ENCODE results near the gene CELF1. TPM values are rescaled to one million over a fixed set of nuclear protein-coding genes. Genes with fewer than 3 reads are reported as not detected.

Gene CELF1
- total RNA-seq, 2 experiments from 2014 or later: 120 to 122 TPM

DNA sequence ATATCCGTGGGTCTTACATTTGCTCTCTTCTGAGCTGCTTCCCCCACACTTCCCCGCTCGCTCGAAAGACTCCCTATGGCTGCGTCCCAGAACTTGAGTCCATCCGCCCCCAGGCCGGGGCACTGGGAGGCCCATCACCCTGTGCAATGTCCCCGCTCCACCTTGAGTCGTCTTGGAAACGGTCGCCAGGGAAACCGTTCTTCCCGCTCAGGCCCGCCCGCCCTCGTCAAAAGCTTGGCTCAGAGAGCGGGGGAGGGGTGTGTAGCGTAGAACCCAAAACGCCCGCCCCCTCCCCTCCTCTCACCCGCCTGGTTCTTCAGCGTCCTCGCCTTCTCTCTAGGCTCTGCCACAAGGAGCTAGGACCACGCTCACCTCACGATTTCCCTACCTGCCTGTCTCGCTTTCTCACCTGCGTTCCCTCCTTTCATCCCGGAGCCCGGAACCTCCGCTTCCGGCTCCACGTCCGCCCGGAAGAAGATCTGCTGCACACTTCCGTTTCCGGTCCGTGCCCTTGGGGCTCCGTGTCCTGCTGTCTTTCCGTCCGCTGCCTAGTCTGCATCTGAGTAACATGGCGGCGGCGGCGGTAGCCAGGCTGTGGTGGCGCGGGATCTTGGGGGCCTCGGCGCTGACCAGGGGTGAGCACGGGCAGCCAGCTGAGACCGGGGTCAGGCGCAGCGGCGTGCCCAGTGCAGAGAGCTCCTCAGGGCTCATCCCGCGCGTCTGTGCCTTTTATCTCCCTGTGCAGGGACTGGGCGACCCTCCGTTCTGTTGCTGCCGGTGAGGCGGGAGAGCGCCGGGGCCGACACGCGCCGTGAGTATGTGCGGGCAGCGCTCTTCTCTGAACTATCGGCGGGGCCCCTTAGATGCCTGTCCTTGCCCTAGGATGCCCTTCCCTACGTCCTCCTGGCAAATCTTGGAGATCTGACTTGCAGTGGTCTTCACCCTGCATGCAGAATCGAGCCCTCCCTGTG is 25.9 kb upstream of the CELF1 start, which contains the start of the genes KBTBD4 and NDUFS3:
Gene KBTBD4, minus strand, starts transcription at position 447 of the 971 bp plus-strand sequence. Its CDS starts 19 bp downstream, at position 428.
Gene NDUFS3, plus strand, starts transcription at position 551 of the 971 bp plus-strand sequence. Its CDS starts 18 bp downstream, at position 569.
- DNase-seq (peak; percentile 90), ATAC-seq (peak; percentile 95)
- peaks cover 34% of the 10 kb centered on the region for H3K4me1 Mint-ChIP-seq (ENCODE audit: low read depth)
- ChIA-PET CTCF (interaction anchor here (0.7 to 1.8 kb wide), 4 partner anchors 12 to 878 kb away, joined by 3 to 6 read pairs (median 4); partner anchors contain the start of gene ZNF408), POLR2A (interaction anchor here (0.6 to 4.3 kb wide), 14 partner anchors 9 to 429 kb away, joined by 3 to 48 read pairs (median 4); partner anchors contain the start of genes C1QTNF4, CELF1, FNBP4 and PSMC3)
- H3K27me3 Mint-ChIP-seq: no peaks in the 10 kb centered on the region
- peaks cover 53% of the 10 kb centered on the region for H3K36me3 Mint-ChIP-seq (ENCODE audit: low read depth)
- peak within 1 kb of the TSS; percentile 92 for H3K4me3 Mint-ChIP-seq
- intact Hi-C loops (cut with micrococcal nuclease): no loop called here
- TF ChIP-seq, protein P1, sequence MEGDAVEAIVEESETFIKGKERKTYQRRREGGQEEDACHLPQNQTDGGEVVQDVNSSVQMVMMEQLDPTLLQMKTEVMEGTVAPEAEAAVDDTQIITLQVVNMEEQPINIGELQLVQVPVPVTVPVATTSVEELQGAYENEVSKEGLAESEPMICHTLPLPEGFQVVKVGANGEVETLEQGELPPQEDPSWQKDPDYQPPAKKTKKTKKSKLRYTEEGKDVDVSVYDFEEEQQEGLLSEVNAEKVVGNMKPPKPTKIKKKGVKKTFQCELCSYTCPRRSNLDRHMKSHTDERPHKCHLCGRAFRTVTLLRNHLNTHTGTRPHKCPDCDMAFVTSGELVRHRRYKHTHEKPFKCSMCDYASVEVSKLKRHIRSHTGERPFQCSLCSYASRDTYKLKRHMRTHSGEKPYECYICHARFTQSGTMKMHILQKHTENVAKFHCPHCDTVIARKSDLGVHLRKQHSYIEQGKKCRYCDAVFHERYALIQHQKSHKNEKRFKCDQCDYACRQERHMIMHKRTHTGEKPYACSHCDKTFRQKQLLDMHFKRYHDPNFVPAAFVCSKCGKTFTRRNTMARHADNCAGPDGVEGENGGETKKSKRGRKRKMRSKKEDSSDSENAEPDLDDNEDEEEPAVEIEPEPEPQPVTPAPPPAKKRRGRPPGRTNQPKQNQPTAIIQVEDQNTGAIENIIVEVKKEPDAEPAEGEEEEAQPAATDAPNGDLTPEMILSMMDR (IDR thresholded peaks at IDR 0.05): no peak
- H3K9me3 Mint-ChIP-seq: no peaks in the 10 kb centered on the region
- peak within 1 kb of the TSS; percentile 98 for H3K27ac Mint-ChIP-seq

- Mint-ChIP-seq H3K36me3 (ENCODE audit: low read depth) (peaks cover 56% of the 10 kb centered on the region), H3K27me3 (no peaks in the 10 kb centered on the region), H3K27ac (peak overlapping the region; percentile 98), H3K4me1 (ENCODE audit: low read depth) (peaks cover 36% of the 10 kb centered on the region), H3K4me3 (peak overlapping the region; percentile 92), H3K9me3 (no peaks in the 10 kb centered on the region)
- ATAC-seq (no peak), DNase-seq (no peak)
- intact Hi-C loops (cut with micrococcal nuclease): no loop called here
- TF ChIP-seq, protein P1 (IDR thresholded peaks at IDR 0.05): no peak
- CTCF ChIA-PET: interaction anchor here (1.8 kb wide), 1 partner anchor 24 kb away, joined by 5 read pairs; no protein-coding TSS in a partner anchor
- POLR2A ChIA-PET: interaction anchor here (0.9 to 4.3 kb wide), 6 partner anchors 9 to 269 kb away, joined by 3 to 48 read pairs (median 5); partner anchors contain the start of genes CELF1, FNBP4, PSMC3 and PTPMT1
Observed at GRCh38 chr11:47577460-47578041, 24.6 kb upstream of the CELF1 start.

DNA sequence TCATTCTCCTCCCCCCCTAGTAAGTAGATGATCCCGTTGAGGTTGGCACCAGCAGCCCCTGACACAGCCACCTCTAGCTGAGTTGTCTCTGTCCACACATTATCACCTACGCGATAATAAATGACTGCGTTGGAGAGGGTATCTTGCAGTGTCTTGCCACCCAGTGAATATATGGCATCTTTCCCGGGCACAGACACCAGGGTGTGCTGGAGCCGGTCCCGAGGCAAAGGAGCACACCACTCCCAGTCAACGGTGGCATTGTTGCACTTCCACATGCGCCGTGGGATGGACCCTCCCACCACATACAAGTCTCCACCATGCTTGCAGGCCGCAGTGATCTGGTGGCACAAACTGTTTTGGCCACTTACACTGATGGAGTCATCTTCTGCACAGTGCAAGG is 20.4 kb upstream of the CELF1 start:
- H3K27me3 Mint-ChIP-seq: no peaks in the 10 kb centered on the region
- POLR2A ChIA-PET: interaction anchor here (0.8 to 1.3 kb wide), 3 partner anchors 9 to 22 kb away, joined by 3 read pairs; no protein-coding TSS in a partner anchor
- ATAC-seq: no peak
- TF ChIP-seq, protein P1 (IDR thresholded peaks at IDR 0.05): no peak
- H3K9me3 Mint-ChIP-seq: no peaks in the 10 kb centered on the region
- H3K36me3 Mint-ChIP-seq (ENCODE audit: low read depth): peaks cover 44% of the 10 kb centered on the region
- H3K4me3 Mint-ChIP-seq: no peak overlapping the region
- intact Hi-C loops (cut with micrococcal nuclease): no loop called here
- peaks cover 23% of the 10 kb centered on the region for H3K4me1 Mint-ChIP-seq (ENCODE audit: low read depth)
- DNase-seq: no peak
- CTCF ChIA-PET: interaction anchor here (1.3 to 1.7 kb wide), 2 partner anchors 8 to 20 kb away, joined by 4 to 7 read pairs; partner anchors contain the start of genes CELF1 and PTPMT1
- H3K27ac Mint-ChIP-seq: no peak overlapping the region

GRCh38 chr11:47572715-47573255 is 19.9 kb upstream of the CELF1 start:
- POLR2A ChIA-PET: no interaction called here
- DNase-seq (no peak), ATAC-seq (no peak)
- Mint-ChIP-seq H3K9me3 (no peaks in the 10 kb centered on the region), H3K27ac (no peak overlapping the region), H3K36me3 (ENCODE audit: low read depth) (peaks cover 45% of the 10 kb centered on the region), H3K4me1 (ENCODE audit: low read depth) (peaks cover 22% of the 10 kb centered on the region), H3K27me3 (no peaks in the 10 kb centered on the region), H3K4me3 (no peak overlapping the region)
- TF ChIP-seq, protein P1 (IDR thresholded peaks at IDR 0.05): no peak
- CTCF ChIA-PET: interaction anchor here (0.9 to 1.7 kb wide), 3 partner anchors 8 to 56 kb away, joined by 3 to 7 read pairs (median 3); partner anchors contain the start of gene PTPMT1
- intact Hi-C loops (cut with micrococcal nuclease): no loop called here
